Epithelial cell of proximal tubule (primary cell): Measurements from ENCODE around the gene TAGLN2. TPM values are rescaled to one million over a fixed set of nuclear protein-coding genes. Genes with fewer than 3 reads are reported as not detected.

Experiments
- DNase-seq: peaks from one replicate; pipeline ENCODE4 v3.0.0-alpha.2; 2011; ENCODE audit warnings: low read depth
- H3K4me3 ChIP-seq: 2 replicates; pipeline ENCODE4 v1.5.1; 2011; ENCODE audit warnings: low read depth, mild to moderate bottlenecking, low read length
- CTCF ChIP-seq: conservative IDR thresholded peaks from 2 replicates; pipeline ENCODE4 v1.5.1; 2012; ENCODE audit warnings: low read depth, mild to moderate bottlenecking, low read length
- total RNA-seq: library from RNA; depleted of rRNA; stranded (reverse); fragments of >200 nt; gene quantifications from 2 replicates; pipeline ENCODE4 v1.2.3, GENCODE V29; 2015

The TAGLN2 gene
- total RNA-seq, 1 donor from 2014 or later = 584 TPM

GRCh38 chr1:159898527-159898926 lies 26.8 kb downstream of the TAGLN2 start:
- no peak overlapping the region for H3K4me3 ChIP-seq
- no peak for TF ChIP-seq CTCF
- DNase-seq = no peak

- no peak for TF ChIP-seq CTCF
- DNase-seq = no peak
- H3K4me3 ChIP-seq = no peak overlapping the region
Measured at GRCh38 chr1:159897962-159898361, 27.3 kb downstream of the TAGLN2 start.

GRCh38 chr1:159896546-159896930 lies 28.8 kb downstream of the TAGLN2 start:
- no peak overlapping the region for H3K4me3 ChIP-seq
- no peak for TF ChIP-seq CTCF
- no peak for DNase-seq

- DNase-seq = no peak
Measured at GRCh38 chr1:159895836-159896545, 29.3 kb downstream of the TAGLN2 start.

GRCh38 chr1:159895286-159895685 lies 30.0 kb downstream of the TAGLN2 start:
- DNase-seq = no peak
- TF ChIP-seq CTCF = no peak
- H3K4me3 ChIP-seq = no peak overlapping the region

More at GRCh38 chr1:159895836-159896545, 29.3 kb downstream of the TAGLN2 start:
- TF ChIP-seq CTCF = no peak
- H3K4me3 ChIP-seq = no peak overlapping the region

GRCh38 chr1:159892944-159893343 lies 32.4 kb downstream of the TAGLN2 start:
- DNase-seq = no peak
- peak; percentile 26 for TF ChIP-seq CTCF
- H3K4me3 ChIP-seq = no peak overlapping the region
